Measurements from ENCODE around the gene RBM39. TPM values are rescaled to one million over a fixed set of nuclear protein-coding genes. Genes with fewer than 3 reads are reported as not detected.

RBM39 gene
- total and polyA plus RNA-seq, 2 of the 13 experiments (the other 11 are each of a cell fraction or from before 2014, with no cell fraction given): 788 to 920 TPM

DNA sequence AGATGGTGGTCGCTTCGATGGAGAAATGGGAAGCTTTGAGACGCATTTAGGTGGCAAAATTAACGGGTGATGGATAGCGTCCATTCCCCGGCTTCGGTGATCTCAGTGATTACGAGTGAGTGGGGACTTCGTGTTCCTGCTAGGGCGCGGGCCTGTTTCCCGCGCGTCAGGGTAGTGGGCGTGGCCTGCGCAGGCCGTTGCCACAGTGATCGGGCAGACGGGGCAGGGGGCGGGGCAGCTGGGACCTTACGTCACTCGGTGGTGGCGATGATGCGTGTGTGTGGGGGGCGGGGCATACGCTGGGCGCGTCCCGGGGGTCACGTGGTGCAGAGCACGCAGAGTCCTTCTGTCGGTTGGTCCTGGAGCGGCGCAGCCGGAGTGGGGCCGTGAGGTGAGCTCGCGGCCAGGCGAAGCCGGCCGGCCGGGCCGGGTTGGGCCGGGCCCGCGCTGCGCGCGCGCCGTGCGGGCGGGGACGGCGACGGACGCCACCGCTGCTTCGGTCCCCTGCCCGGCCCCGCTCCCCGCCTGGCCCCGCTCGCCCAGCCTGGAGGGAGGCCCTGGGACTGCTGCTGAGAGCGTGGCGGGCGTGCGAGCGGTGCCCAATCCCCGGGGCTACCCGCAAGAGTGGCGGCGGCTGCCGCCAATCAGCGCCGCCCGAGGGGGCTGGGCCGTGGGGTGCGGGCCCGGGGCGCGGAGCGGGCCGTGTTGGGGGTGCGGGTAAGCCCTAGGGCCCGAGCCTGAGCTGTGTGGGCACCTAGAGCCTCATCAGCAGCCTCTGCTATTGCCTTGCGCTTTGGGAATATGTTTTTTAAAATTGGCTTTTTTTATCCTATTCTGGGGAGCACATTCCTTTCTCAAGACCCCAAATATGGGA is 29.9 kb upstream of the RBM39 start, which contains the start of gene PHF20 (continued):
- TF ChIP-seq CEBPZ (IDR thresholded peaks at IDR 0.05; ENCODE audit: low read length): no peak
- TF ChIP-seq ZSCAN31 (CRISPR knock-in tag; IDR thresholded peaks at IDR 0.05; ENCODE audit: low read depth): peak; percentile 76; the same call in 1 of the 2 replicates
- peak; percentile 27; the same call in 1 of the 2 replicates for TF ChIP-seq RFX5 (IDR thresholded peaks at IDR 0.05; ENCODE audit: low read depth, low read length)
- TF ChIP-seq HNRNPLL (IDR thresholded peaks at IDR 0.05; ENCODE audit: low read depth, low read length, poor library complexity, severe bottlenecking): peak; percentile 77
- TF ChIP-seq KDM5A (IDR thresholded peaks at IDR 0.05; ENCODE audit: borderline replicate concordance, low read length): peak; percentile 70
- TF ChIP-seq U2AF2 (IDR thresholded peaks at IDR 0.05; ENCODE audit: low read depth, low read length): peak; percentile 50; the same call in 1 of the 2 replicates
- peak; percentile 50; the same call in 1 of the 2 replicates for TF ChIP-seq CBFB (CRISPR knock-in tag; IDR thresholded peaks at IDR 0.05)
- peak; percentile 85 for TF ChIP-seq NFKBIZ (CRISPR knock-in tag; IDR thresholded peaks at IDR 0.05)
- TF ChIP-seq PITX1 (CRISPR knock-in tag; IDR thresholded peaks at IDR 0.05): peak; percentile 81; the same call in 1 of the 2 replicates
- no peak for TF ChIP-seq POLR2AphosphoS2 (IDR thresholded peaks at IDR 0.05; ENCODE audit: low read depth, low read length)
- peak; percentile 87 for TF ChIP-seq ZSCAN25 (CRISPR knock-in tag; IDR thresholded peaks at IDR 0.05)
- TF ChIP-seq, protein P1, sequence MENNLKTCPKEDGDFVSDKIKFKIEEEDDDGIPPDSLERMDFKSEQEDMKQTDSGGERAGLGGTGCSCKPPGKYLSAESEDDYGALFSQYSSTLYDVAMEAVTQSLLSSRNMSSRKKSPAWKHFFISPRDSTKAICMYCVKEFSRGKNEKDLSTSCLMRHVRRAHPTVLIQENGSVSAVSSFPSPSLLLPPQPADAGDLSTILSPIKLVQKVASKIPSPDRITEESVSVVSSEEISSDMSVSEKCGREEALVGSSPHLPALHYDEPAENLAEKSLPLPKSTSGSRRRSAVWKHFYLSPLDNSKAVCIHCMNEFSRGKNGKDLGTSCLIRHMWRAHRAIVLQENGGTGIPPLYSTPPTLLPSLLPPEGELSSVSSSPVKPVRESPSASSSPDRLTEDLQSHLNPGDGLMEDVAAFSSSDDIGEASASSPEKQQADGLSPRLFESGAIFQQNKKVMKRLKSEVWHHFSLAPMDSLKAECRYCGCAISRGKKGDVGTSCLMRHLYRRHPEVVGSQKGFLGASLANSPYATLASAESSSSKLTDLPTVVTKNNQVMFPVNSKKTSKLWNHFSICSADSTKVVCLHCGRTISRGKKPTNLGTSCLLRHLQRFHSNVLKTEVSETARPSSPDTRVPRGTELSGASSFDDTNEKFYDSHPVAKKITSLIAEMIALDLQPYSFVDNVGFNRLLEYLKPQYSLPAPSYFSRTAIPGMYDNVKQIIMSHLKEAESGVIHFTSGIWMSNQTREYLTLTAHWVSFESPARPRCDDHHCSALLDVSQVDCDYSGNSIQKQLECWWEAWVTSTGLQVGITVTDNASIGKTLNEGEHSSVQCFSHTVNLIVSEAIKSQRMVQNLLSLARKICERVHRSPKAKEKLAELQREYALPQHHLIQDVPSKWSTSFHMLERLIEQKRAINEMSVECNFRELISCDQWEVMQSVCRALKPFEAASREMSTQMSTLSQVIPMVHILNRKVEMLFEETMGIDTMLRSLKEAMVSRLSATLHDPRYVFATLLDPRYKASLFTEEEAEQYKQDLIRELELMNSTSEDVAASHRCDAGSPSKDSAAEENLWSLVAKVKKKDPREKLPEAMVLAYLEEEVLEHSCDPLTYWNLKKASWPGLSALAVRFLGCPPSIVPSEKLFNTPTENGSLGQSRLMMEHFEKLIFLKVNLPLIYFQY (CRISPR knock-in tag; IDR thresholded peaks at IDR 0.05; ENCODE audit: borderline replicate concordance): peak; percentile 97
- TF ChIP-seq ZNF773 (CRISPR knock-in tag; IDR thresholded peaks at IDR 0.05; ENCODE audit: borderline replicate concordance): 0 out of 2 replicates have a peak, but pooled peaks have one; percentile 54
- TF ChIP-seq, protein P2, sequence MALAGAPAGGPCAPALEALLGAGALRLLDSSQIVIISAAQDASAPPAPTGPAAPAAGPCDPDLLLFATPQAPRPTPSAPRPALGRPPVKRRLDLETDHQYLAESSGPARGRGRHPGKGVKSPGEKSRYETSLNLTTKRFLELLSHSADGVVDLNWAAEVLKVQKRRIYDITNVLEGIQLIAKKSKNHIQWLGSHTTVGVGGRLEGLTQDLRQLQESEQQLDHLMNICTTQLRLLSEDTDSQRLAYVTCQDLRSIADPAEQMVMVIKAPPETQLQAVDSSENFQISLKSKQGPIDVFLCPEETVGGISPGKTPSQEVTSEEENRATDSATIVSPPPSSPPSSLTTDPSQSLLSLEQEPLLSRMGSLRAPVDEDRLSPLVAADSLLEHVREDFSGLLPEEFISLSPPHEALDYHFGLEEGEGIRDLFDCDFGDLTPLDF (CRISPR knock-in tag; IDR thresholded peaks at IDR 0.05): peak; percentile 83
- TF ChIP-seq DNMT1 (CRISPR knock-in tag; IDR thresholded peaks at IDR 0.05): peak; percentile 18
- TF ChIP-seq ZBTB21 (CRISPR knock-in tag; IDR thresholded peaks at IDR 0.05): peak; percentile 90
- TF ChIP-seq NFYC (CRISPR knock-in tag; IDR thresholded peaks at IDR 0.05): peak; percentile 94
- peak; percentile 81; the same call in 1 of the 2 replicates for TF ChIP-seq NKX3-1 (CRISPR knock-in tag; IDR thresholded peaks at IDR 0.05)
- TF ChIP-seq, protein P3, sequence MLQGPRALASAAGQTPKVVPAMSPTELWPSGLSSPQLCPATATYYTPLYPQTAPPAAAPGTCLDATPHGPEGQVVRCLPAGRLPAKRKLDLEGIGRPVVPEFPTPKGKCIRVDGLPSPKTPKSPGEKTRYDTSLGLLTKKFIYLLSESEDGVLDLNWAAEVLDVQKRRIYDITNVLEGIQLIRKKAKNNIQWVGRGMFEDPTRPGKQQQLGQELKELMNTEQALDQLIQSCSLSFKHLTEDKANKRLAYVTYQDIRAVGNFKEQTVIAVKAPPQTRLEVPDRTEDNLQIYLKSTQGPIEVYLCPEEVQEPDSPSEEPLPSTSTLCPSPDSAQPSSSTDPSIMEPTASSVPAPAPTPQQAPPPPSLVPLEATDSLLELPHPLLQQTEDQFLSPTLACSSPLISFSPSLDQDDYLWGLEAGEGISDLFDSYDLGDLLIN (CRISPR knock-in tag; IDR thresholded peaks at IDR 0.05; ENCODE audit: borderline replicate concordance): peak; percentile 96; the same call in 1 of the 2 replicates
- TF ChIP-seq KLF6 (CRISPR knock-in tag; IDR thresholded peaks at IDR 0.05): peak; percentile 74
